Measurements from ENCODE around the gene RPL36.
A peak's percentile ranks its signal among the peaks of the same experiment; 100 is the strongest.

RPL36 gene

GRCh38 chr19:5690125-5690954, at the start of gene RPL36:
Gene RPL36, plus strand, starts transcription at chr19:5690295. Its CDS starts 213 bp downstream, at chr19:5690508.
- peak; percentile 97 for DNase-seq

DNA sequence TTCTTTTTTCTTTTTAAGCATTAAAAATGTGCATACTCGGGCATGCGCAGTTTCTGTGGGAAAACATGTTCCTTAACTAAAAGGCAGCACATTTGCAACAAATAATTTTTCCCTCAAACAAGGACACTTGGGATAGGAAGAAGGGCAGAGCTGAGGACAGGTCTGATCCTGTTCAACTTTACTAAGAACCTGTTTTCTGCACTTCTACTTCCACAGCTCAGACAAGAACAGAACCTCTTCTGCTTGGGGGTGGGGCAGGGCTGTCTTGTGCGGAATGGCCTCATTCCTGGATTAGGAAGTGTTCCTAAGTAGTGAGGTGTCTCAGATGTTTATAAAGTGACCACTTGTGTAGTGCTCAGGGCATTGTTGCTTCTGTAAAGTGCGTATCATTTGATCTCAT, 48.9 kb upstream of the RPL36 start:
- no peak for DNase-seq

DNA sequence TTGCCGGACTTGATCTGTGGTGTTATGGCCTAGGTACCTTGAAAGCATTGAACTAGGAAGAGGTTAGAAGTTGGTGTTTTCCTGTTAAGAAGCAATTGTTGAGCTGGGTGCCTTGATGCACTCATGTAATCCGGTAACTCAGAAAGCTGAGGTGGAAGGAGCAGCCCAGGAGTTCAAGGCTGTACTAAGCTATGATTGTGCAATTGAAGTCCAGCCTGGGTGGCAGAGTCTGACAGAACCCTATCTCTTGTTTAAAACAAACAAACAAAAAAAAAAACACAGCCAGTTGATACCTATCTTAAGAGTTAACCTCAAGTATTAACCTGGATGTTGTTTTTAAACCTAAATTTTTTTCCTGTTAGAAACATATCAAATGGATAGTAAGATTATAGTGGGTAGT, 47.9 kb upstream of the RPL36 start:
- DNase-seq = no peak

GRCh38 chr19:5643060-5643459, 47.0 kb upstream of the RPL36 start:
- no peak for DNase-seq

GRCh38 chr19:5644037-5644436, 46.1 kb upstream of the RPL36 start:
- DNase-seq = no peak

DNA sequence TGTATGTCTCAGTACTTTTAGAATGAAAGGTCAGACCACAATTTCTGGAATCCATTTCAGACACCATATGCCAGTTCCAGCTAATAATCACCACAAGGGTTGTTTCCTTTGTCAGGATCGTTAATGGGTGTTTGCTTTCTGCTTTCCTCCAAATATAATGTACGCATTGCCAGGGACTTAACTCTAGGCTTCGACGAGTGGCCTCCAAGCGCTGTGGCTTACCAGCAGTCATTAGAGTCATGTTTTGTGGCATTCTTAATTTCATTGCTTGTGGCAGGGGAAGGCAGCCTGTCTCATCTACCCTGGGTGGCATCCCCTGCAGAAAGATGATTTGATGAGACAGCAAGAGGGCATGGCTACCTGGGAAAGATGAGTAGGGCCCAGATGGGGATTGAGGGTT, 44.7 kb upstream of the RPL36 start:
- no peak for DNase-seq

DNA sequence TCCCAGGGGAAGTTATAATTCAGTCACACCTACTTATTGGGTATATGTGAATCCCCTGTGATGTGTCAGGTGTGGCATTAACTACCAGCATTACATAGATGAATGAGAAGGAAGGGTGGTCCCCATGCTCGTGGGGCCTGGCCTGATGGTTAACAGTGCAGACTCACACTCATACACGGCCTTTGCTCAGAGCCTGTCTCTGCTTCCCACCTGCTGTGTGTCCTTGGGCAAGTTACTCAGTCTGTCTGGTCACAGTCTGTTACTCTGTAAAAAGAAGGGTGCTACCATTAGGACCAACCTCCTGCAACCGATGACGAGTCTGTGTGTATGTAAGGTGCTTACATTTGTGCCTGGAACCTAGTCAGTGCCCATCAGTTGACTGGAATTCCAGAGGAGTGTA, 43.4 kb upstream of the RPL36 start:
- no peak for DNase-seq

DNA sequence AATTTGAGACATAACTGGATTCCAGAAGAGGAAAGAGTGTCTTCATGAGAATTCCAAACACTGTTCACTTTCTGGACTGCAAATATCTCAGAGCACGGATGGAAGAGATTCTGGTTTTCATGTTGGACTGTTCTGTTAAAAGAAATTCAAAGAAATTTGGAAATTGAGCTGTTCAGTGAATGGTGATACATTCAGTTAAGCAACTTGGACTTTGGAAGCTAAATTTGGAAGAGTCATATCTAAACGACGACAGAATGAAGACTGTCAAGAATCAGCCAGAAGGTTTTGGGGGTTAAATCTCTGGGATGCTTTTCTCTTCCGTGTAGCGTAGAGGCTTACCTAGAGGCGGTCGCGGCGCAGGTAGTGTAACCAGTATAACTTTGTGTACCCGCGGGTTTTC, 41.6 kb upstream of the RPL36 start:
- DNase-seq = no peak

GRCh38 chr19:5651361-5651760, 38.7 kb upstream of the RPL36 start:
- DNase-seq = no peak

DNA sequence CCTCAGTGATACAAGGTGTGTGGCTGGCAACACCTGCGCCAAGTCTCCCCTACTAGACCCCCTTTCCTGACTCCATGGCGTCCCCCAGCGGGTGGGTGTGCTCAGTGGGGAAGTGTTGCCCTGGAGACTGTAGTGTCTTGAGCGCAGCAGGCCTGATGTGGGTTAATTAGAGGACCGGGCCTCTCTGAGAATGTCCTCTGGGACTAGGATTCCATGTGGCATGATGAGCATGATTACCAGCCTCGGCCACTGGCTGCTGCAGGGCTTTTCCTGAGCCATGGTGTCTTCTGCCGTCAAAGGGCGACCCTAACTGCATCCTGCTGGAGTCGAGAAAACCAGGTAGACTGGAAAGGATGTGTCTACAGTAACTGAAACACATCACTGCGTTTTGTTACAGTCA, 37.8 kb upstream of the RPL36 start:
- DNase-seq = no peak

GRCh38 chr19:5654931-5655330, 35.2 kb upstream of the RPL36 start:
- DNase-seq = no peak

- no peak for DNase-seq
Measured at GRCh38 chr19:5655412-5655811, 34.7 kb upstream of the RPL36 start.

- DNase-seq = no peak
Measured at GRCh38 chr19:5661483-5661882, 28.6 kb upstream of the RPL36 start.

GRCh38 chr19:5663904-5664303, 26.2 kb upstream of the RPL36 start:
- no peak for DNase-seq

- DNase-seq = no peak
Measured at GRCh38 chr19:5664515-5664914, 25.6 kb upstream of the RPL36 start.

DNA sequence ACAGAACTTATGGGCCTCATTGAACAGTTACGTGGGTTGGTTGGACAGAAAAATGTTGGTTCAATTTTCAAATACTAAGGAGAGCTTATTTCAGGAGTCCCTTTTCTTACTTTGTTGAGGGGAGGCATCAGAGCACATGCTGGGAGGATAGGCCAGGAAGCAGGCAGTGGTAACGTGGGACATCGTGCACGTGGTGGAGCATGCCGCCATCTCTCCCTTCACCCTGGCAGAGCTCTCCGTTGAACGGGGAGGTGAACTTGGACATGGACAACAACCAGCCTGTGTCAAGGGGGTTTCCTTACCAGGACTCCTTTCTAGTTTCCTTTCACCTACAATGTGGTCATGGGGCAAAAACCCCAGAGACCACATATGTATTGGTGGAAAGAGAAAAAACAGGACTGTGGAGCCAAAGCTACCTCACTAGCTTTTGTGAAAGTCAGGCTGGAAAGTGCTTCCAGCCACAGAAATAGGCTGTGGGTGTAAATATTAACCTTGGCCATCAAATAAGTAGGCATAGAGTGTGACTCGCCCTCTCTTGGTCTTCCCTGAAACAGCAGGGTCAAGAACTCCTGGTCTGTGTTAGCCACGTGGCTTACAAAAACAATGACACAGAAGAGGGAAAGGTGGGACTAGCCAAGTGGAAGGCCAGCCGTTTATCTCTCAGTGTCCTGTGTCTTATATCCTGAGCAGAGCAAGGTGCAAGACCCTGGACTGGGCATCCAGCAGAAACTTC, 24.1 kb upstream of the RPL36 start:
- no peak for DNase-seq

DNA sequence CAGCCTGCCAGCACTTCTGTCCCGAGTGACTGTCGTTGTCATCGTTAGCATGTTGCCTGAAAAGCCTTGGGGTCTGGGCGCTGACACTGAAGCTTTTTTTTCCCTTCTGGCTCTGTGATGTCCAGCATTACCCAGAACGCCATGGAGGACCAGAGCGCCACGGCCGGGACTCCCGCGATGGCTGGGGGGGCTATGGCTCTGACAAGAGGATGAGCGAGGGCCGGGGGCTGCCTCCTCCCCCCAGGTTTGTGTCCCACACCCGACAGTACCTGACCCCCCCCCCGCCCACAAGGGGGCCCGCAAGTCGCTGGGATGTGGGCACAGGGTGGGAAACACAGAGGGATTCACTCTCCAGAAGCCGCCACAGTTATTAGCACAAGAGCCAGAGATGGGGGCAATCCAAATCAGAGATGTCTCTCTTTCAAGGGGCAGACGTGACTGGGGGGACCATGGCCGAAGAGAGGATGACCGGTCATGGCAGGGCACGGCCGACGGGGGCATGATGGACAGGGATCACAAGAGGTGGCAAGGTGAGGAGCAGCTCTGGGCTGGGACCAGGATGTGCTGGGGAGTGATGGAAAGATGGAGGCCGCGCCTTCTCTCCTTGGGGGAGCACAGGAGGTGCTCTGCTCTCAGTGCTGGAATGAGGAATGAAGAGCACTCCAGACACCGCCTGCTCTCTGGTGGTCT, 23.0 kb upstream of the RPL36 start:
- no peak for DNase-seq

DNA sequence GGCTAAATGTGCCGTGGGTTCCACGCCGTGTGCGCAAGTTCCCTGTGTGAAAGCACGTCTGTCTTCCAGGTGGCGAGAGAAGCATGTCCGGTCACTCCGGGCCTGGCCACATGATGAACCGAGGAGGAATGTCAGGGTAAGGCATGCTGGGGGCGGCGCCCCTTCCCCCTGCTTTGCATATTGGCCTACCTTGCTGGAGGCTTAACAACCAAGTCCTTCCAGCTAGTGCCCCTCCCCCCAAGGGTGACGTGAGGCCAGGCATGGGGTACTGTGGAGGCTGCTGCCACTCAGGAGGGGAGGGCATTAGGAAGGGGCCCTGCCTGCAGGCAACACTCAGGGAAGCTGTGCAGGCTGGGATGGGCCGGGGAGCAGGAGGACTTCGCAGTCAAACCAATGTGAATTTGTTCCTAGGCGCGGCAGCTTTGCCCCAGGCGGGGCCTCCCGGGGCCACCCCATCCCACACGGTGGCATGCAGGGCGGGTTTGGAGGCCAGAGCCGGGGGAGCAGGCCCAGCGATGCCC, 22.3 kb upstream of the RPL36 start:
- no peak for DNase-seq

DNA sequence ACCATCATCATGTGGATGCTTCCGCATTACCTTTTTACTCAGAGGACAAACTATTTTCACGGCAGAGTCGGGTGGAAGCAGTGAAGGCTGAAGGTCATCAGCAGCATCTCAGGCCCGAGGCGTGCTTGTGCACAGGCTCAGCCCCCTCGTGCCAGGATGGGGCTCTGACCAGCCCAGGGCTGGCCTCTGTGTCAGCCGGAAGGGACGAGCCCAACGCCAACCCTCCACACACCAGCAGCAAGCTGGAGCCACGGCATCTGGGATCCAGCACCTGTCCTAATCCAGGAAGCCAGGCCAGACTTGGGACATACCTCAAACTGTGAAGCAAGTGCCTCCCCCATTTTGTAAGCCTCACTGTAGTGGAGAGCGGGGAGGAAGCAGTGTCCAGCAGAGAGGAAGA, 20.9 kb upstream of the RPL36 start:
- no peak for DNase-seq

DNA sequence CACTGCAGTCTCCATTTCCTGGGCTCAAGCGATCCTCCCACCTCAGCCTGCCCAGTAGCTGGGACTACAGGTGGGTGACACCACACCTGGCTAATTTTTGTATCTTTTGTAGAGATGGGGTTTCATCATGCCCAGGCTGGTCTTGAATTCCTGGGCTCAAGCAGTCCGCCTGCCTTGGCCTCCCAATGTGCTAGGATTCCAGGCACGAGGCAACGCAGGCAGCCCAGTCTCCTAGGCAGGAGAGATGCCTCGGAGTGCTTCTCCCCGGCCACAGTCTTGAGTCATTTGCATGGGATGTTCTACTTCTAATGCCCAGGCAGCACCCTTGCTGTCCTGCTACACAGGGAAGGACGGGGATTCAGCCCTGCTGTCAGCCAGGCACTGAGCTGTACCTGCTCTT, 18.5 kb upstream of the RPL36 start:
- DNase-seq = no peak

DNA sequence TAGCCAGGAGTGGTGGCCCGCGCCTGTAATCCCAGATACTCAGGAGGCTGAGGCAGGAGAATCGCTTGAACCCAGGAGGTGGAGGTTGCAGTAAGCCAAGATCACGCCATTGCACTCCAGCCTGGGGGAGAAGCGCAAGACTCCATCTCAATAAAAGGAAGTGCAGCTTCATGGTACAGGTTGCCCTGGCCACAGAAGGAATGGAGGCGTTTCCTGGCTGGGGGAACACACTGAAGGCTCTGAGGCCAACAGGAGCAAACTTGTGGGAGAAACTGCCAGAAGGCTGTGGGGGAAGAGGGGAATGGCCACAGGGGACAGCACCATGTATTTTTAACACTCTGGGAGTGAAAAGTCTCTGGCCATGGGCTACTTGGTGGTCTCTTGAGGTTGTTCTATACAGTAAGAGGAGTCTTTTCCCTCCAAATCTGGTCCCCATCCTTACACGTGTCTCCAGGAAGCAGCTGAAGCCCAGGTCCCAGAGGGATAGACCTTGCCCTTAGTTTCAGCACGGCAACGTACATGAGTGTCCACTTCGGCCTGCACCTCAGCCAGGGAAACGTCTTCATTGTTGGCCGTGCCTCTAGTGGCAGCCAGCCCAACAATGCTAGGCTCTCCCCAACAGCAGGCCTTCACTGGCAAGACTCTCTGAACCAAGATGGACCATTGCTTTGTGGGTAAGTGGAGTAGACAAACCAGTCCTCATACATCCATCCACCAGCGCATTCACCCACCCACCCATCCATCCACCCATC, 17.2 kb upstream of the RPL36 start:
- no peak for DNase-seq

GRCh38 chr19:5673752-5674151, 16.3 kb upstream of the RPL36 start:
- no peak for DNase-seq

- no peak for DNase-seq
Measured at GRCh38 chr19:5674714-5675113, 15.4 kb upstream of the RPL36 start.
